CD1c-positive myeloid dendritic cell (primary cell): ENCODE results near the gene CFAP251.
A peak's percentile ranks its signal among the peaks of the same experiment; 100 is the strongest.
"Not testable (repeated sequence)": the region's sequence is repeated elsewhere in the genome, so short reads cannot be mapped to it uniquely, and the experiment has no call there.

Experiments
- DNase-seq: peaks from one replicate; pipeline ENCODE4 v3.0.0-alpha.2; 2016; ENCODE audit errors: extremely low spot score

The CFAP251 gene, protein sequence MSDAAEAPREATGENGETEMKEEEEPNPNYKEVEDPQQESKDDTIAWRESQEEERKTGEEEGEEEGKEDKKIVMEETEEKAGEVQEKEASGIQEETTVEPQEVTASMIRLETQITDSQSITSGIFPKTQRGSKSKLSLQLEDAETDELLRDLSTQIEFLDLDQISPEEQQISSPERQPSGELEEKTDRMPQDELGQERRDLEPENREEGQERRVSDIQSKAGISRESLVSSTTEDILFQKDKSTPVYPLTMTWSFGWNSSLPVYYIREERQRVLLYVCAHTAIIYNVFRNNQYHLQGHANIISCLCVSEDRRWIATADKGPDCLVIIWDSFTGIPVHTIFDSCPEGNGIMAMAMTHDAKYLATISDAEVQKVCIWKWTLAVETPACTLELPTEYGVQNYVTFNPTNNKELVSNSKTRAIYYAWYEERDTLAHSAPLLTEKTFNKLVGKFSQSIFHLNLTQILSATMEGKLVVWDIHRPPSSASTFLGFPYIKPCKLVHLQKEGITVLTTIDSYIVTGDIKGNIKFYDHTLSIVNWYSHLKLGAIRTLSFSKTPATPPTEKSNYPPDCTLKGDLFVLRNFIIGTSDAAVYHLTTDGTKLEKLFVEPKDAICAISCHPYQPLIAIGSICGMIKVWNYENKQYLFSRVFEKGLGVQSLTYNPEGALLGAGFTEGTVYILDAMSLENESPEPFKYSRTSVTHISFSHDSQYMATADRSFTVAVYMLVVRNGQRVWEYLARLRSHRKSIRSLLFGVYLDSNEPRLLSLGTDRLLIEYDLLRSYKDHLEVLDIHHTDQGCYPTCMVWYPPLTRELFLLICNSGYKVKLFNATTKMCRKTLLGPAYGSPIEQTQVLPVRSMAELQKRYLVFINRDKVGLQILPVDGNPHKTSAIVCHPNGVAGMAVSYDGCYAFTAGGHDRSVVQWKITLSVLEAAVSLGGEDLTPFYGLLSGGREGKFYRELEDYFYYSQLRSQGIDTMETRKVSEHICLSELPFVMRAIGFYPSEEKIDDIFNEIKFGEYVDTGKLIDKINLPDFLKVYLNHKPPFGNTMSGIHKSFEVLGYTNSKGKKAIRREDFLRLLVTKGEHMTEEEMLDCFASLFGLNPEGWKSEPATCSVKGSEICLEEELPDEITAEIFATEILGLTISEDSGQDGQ

DNA sequence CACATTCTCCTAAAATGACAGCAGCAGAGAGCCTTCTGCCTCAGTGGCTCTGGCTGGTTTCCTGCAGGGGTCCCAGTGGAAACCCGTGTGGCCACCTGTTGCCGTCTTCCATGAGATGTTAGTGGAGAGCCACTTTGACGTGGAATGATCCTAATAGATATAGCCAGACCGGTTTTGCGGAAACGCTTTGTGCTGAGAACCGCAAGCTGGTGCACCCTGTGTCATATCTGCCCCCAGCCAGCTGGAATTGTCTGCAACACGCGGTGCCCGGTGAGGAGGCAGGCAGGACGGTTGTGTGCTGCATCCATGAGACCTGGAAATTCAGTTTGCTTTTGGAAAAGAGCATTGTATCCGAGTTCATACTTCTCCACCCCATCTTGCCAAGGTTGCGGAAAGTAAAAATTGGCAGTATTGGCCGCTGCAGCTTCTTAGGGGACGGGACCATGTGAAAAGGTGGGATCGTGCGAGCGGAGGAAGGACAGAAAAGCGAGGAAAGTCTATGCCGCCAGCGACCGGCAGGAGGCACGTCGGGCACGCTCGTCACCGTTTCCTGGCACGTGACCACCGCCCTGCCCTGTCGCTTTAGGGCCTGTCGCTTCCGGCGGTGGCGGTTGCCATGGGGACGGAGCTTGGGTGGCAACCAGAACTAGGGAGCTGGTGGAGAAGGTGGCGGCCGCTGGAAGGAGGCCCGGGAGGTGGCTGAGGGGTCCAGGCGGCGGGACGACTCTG, at the start of gene CFAP251:
TSS of gene CFAP251 (plus strand) at position 643 of the 729 bp plus-strand sequence. CDS start 2,714 bp downstream, outside the sequence.
- DNase-seq, result peak; percentile 98

DNA sequence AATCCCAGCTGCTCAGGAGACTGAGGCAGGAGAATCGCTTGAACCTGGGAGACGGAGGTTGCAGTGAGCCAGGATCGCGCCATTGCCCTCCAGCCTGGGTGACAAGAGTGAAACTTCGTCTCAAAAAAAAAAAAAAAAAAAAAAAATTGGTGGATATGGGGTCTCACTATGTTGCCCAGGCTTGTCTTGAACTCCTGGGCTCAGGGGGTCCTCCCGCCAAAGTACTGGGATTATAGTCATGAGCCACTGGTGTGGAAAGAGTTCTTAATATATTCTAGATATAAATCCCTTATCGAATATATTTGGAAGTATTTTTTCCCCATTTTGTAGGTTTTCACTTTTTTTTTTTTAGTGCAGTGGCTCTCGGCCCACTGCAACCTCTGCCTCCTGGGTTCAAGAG, 49.2 kb upstream of the CFAP251 start:
- not testable (repeated sequence) for DNase-seq

DNA sequence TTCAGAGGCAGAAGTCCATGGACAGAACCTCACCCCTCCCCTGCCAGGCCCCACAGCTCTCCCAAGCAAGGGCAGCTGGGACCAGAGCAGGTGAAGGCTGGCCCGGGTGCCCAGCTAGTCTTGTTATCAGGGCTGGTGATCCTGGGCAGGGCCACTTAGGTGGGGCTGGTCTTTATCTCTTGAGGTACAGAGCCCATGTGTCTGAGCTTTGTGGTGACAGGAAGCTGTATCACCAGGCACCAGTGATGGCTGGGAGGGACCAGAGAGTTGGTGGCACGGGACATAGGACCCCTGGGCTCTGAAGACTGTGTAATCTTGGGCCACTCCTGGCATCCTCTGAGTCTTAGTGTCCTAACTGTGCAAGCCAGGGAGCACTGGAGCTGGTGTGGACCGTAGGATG, 46.9 kb upstream of the CFAP251 start:
- DNase-seq, result no peak

DNA sequence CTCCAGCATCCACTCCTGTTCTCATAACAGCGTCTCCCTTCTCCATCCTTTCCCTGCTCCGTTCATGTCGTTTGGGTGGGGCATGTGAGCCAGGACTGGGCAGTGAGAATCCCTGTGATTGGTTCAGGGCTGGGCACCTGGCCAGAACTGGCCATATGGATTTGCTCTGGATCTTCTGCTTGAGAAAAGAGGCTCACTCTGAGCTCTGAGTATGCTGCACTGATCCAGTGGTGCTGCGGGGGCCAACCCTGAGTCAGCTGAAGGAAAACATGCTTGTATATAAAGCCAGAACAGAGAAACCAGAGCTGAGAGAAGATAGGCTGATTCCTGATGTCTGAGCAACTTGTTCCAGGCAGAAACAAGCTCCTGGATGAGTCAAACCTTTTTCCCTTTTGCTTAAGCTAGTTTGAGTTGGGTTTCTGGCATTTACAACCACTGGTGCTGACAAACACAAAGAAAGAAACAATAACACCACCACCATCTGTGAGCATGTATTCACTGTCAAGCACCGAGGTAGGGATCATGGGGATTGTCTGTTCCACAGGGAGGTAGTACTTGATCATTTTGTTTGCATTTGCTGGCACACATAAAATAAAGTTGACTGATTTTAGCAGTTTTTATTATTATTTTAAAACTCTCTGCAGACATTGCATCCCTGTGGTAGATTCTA, 45.7 kb upstream of the CFAP251 start:
- DNase-seq, result no peak

DNA sequence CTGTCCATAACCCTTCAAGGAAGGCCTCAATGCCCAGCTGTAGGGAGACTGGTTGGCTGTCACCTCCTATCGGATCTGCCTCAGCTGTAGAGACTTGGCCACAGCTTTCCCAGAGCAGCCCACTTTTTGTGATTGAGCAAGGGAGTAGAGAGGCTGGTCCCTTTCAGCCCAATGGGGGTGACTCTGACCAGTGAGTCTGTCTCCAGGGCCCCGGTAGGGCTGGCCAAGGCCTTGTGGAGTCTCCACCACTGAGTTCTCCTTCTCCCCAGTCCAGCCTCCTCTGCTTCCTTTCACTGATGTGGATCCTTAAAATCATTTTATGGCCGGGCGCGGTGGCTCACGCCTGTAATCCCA, 45.2 kb upstream of the CFAP251 start:
- no peak for DNase-seq

DNA sequence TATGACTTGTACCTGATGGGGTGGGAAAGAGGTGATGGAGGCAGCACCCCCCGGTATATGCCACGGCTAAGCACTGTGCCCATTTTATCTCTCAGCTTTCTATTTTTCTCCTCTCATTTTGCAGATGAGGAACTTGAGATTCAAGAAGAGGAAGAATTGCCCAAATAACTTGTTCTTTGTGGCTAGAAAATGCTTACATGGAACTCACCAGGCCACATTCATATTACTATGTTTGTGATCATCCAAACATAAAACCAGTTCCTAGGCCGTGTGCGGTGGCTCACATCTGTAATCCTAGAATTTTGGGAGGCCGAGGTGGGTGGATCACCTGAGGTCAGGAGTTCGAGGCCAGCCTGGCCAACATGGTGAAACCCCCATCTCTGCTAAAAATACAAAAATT, 44.3 kb upstream of the CFAP251 start:
- peak; percentile 19 for DNase-seq

DNA sequence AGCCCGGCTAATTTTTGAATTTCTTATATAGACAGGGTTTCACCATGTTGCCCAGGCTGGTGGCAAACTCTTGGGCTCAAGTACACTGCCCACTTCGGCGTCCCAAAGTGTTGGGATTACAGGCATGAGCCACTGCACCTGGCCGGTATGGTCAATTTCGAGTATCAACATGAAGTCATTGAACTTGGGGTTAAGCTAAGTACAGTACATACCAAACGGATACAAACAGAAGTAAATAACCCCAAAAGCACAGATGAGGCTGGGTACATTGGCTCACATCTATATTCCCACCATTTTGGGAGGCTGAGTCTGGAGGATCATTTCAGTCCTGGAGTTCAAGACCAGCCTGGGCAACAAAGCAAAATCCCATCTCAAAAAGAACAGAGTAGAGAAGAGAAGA, 42.8 kb upstream of the CFAP251 start:
- no peak for DNase-seq

DNA sequence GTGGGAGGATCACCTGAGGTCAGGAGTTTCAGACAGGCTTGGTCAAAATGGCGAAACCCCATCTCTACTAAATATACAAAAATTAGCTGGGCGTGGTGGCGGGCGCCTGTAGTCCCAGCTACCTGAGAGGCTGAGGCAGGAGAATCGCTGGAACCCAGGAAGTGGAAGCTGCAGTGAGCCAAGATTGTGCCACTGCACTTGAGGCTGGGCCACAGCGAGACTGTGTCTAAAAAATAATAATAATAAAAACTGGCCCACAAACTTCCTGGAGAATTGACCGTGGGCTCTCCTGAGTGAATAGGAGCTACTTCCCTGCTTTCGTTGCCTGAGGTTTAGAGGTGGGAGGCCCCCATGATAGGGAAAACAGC, 42.3 kb upstream of the CFAP251 start:
- DNase-seq, result not testable (repeated sequence)

DNA sequence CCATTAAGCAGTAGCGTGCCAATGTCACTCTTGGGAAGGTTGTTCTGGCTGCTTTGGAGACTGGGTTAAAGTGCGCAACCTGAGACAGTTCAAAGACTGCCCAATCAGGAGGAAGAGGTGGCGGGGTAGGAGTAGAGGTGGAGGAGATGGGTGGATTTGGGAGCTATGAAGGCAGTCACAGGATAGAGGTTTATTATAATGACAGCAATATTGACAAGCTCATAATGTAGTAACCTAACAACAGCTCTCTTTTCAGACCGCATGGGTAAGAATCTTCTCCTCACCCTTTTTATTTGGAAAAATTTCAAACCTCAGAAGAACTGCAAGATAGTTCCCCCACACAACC, 35.1 kb upstream of the CFAP251 start:
- no peak for DNase-seq

DNA sequence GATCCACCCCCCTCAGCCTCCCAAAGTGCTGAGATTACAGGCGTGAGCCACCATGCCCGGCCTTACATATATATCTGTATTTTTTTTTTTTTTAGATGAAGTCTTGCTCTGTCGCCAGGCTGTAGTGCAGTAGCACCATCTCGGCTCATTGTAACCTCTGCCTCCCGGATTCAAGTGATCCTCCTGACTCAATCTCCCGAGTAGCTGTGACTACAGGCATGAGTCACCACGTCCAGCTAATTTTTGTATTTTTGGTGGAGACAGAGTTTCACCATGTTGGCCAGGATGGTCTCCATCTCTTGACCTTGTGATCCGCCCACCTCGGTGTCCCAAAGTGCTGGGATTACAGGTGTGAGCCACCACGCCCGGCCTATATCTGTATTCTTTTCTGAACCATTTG, 33.3 kb upstream of the CFAP251 start:
- DNase-seq, result not testable (repeated sequence)

DNA sequence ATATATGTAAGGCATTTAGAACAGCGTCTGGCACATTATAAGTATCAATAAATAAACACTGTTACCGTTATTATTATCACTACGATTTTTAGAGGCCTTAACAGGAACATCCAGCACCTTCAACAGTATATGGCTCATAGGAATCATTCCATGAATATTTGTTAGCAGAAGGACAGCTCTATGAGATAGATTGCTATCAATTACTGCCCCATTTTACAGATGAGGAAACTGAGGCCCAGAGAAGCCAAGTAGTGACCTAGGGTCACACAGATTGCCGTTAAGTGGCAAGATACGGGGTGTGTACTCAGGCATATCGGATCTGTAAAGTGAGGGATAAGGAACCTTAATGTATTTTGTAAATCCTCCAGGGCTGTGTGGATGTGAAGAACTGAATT, 30.3 kb upstream of the CFAP251 start:
- no peak for DNase-seq

DNA sequence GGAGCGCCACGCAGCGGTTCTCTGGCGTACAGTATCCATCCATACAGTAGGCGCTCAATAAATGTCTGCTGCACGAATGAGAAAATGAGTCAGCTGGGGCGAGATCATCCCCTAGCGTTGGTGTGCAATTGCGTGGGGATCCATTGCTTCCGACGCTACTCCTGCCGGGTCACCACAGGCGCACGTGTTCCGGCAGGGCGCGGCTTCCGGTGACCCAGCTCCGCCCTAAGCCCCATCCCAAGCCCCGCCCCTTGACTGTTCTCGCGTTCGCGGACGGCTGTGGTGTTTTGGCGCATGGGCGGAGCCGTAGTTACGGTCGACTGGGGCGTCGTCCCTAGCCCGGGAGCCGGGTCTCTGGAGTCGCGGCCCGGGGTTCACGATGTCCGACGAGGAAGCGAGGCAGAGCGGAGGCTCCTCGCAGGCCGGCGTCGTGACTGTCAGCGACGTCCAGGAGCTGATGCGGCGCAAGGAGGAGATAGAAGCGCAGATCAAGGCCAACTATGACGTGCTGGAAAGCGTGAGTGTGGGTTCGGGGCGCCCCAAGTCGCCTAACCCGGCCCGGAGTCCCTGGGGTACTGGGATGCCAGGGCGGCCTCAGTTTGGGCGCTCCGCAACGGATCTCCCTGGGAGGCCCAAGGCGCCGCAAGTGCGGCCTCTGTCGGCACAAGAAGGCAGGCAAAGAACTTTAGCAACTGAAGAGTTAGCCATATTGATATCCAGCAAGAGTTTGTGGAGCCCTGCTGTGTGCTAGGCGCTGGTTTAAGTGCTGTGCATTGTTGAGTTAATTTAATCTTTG, 29.7 kb upstream of the CFAP251 start, which contains the start of gene PSMD9:
TSS of gene PSMD9 (plus strand) at position 313 of the 796 bp plus-strand sequence. CDS start at position 380, 67 bp downstream.
- peak; percentile 99 for DNase-seq

DNA sequence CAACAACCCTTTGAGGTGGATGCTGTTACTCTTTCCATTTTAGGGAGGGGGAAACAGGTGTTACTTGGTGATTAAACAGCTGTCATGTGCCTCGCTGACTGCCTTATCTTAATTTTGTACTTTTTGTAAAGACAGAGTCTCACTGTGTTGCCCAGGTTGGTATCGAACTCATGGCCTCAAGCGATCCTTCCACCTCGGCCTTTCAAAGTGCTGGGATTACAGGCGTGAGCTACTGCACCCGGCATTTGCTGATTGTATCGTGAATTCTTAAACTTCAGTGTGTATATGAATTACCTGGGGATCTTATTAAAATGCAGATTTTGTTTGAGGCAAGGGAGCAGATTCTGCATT, 29.1 kb upstream of the CFAP251 start:
- DNase-seq, result no peak

DNA sequence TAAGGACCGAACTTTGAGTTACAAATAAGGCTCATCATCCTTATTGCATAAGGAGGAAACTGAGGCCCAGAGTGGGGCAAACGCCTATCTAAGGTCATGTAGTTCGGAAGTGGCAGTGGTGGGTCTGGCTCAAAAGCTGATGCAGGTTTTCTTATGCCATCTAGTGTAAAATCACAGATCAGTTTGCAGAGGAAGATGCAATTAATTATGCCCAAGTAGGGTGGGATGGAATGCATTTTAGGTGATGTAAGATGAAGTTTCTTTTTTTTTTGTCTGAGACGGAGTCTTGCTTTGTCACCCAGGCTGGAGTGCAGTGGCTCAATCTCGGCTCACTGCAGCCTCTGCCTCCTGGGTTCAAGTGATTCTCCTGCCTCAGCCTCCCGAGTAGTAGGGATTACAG, 28.7 kb upstream of the CFAP251 start:
- DNase-seq, result not testable (repeated sequence)

DNA sequence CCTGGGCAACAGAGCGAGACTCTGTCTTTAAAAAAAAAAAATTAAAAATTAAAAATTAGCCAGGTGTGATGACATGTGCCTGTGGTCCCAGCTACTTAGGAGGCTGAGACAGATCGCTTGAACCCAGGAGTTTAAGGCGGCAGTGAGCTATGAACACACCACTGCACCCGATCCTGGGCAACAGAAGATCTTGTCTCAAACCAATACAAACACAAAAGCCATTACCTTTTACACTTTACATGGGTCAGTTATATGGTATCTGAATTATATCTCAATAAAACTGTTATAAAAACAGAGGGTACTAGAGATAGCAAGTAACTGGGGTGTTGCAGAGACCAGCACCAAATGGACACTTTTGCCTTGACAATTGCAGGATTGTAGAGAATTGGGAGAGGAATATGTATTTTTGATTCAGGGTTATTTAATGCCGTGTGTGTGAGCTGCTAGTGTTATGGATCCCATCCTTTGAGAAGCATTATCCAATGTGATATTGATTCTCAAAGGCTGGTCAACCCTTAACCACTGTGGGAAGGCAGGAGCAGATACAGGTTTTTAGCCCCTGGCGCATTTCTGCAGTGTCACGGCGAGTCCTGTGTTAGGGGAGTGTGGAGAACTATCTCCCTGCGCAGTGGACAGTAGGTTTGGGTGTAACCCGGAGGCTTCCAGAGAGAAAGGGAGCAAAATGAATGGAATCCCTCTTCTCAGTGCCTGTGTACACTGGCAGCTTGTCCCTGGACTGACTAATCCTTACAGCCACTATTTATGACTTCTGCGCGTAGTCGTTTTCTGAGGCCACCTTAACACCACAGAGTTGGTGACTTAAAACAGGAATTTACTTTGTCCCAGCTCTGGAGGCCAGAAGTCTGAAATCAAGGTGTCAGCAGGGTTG, 25.5 kb upstream of the CFAP251 start:
- no peak for DNase-seq

DNA sequence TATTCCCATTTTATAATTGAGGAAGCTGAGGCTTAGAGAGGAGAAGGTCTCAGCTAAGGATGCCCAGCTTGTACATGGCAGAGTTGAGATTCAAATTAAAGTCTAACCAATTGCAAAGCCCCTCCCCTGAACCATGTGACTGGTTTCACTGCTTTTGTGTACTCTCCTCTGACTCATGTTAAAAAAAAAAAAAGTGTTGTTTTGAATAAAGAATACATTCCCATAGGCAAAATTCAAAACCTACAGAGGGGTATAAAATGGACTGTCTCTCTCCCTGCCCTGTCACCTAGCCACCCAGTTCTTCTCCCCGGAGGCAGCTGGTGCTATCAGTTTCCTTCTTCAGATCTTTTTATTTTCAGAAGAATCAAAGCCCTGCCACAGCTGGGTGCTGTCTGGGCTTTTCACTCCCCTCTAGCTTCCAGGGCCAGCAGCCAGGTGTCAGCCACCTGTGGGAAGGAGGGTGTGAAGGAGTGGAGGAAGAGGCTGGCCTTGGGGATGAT, 24.4 kb upstream of the CFAP251 start:
- no peak for DNase-seq

DNA sequence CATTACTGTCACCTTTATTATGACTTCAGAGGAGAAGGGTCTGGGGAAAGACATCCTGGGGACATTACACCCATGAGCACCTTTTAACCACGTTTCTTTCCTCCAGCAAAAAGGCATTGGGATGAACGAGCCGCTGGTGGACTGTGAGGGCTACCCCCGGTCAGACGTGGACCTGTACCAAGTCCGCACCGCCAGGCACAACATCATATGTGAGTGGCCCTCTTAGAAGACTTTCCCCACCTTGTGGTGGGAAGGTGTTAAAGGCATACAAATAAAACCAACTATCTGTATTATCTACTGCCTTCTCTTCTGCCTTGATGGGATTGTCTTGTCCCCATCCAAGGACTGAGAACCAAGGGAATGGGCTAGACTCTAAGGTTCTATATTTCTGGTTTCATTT, 23.8 kb upstream of the CFAP251 start:
- DNase-seq, result no peak

DNA sequence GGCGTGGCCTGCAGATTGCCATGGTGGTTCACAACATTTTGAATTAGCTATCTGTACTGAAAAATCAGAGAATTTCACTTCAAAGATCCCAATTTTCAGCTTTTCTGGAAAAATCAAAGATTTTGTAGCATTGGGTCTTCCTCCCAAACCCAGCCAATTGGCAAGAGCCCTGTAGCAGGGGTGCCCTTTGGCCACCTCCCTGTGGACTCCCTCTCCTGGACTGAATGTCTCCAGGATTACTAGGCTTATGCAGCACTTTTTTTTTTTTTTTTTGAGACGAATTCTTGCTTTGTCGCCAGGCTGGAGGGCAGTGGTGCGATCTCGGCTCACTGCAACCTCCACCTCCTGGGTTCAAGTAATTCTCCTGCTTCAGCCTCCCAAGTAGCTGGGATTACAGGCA, 20.1 kb upstream of the CFAP251 start:
- no peak for DNase-seq

DNA sequence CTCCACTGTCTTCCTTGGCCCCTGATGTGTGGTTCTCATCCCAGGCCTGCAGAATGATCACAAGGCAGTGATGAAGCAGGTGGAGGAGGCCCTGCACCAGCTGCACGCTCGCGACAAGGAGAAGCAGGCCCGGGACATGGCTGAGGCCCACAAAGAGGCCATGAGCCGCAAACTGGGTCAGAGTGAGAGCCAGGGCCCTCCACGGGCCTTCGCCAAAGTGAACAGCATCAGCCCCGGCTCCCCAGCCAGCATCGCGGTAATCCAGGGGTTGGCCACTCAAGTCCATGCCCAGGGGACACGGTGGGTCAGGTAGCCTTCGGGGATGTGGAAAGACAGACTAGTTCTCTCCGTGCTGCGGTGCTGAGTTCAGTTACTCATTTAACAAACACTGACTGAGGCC, 18.8 kb upstream of the CFAP251 start:
- DNase-seq, result no peak
